AG08395 (cell line): ENCODE results near the gene RAPGEF6.
"Not testable (repeated sequence)": the region's sequence is repeated elsewhere in the genome, so short reads cannot be mapped to it uniquely, and the experiment has no call there.

Experiments
- DNase-seq: peaks from one replicate; pipeline ENCODE4 v3.0.0; 2012; ENCODE audit warnings: mixed read lengths, low spot score

RAPGEF6 gene

GRCh38 chr5:131640043-131640856, 5.2 kb upstream of the RAPGEF6 start:
- peak; percentile 10 for DNase-seq

GRCh38 chr5:131639148-131639547, 4.1 kb upstream of the RAPGEF6 start:
- DNase-seq: no peak

GRCh38 chr5:131637694-131638093, 2.7 kb upstream of the RAPGEF6 start:
- DNase-seq: no peak

GRCh38 chr5:131635684-131636572, 899 bp upstream of the RAPGEF6 start:
- peak; percentile 23 for DNase-seq

GRCh38 chr5:131634666-131634995, 398 bp downstream of the RAPGEF6 start:
- peak; percentile 25 for DNase-seq

GRCh38 chr5:131634238-131634637, 791 bp downstream of the RAPGEF6 start:
- DNase-seq: no peak

- no peak for DNase-seq
These were observed 1.2 kb downstream of the RAPGEF6 start for GRCh38 chr5:131633830-131634229.

- DNase-seq: no peak
These were observed 4.1 kb downstream of the RAPGEF6 start for GRCh38 chr5:131630963-131631350.

- no peak for DNase-seq
These were observed 4.6 kb downstream of the RAPGEF6 start for GRCh38 chr5:131630208-131630962.

- peak; percentile 20 for DNase-seq
These were observed 6.0 kb downstream of the RAPGEF6 start for GRCh38 chr5:131628990-131629389.

GRCh38 chr5:131627207-131627865, 7.7 kb downstream of the RAPGEF6 start:
- no peak for DNase-seq

GRCh38 chr5:131622633-131623032, 12.4 kb downstream of the RAPGEF6 start:
- peak; percentile 39 for DNase-seq

- DNase-seq: not testable (repeated sequence)
These were observed 13.9 kb downstream of the RAPGEF6 start for GRCh38 chr5:131621164-131621563.

GRCh38 chr5:131619102-131619501, 15.9 kb downstream of the RAPGEF6 start:
- no peak for DNase-seq

- no peak for DNase-seq
These were observed 17.7 kb downstream of the RAPGEF6 start for GRCh38 chr5:131617140-131617822.

- no peak for DNase-seq
These were observed 19.1 kb downstream of the RAPGEF6 start for GRCh38 chr5:131615957-131616356.

- no peak for DNase-seq
These were observed 21.6 kb downstream of the RAPGEF6 start for GRCh38 chr5:131613423-131613822.

- DNase-seq: no peak
These were observed 24.0 kb downstream of the RAPGEF6 start for GRCh38 chr5:131611064-131611381.

- peak; percentile 34 for DNase-seq
These were observed 24.6 kb downstream of the RAPGEF6 start for GRCh38 chr5:131610198-131611063.

GRCh38 chr5:131609774-131610173, 25.3 kb downstream of the RAPGEF6 start:
- DNase-seq: no peak
